ENCODE measurements around the gene KCNMA1. TPM values are rescaled to one million over a fixed set of nuclear protein-coding genes. Genes with fewer than 3 reads are reported as not detected.

KCNMA1 gene
- total RNA-seq, 1 experiment from 2014 or later: 0.08 TPM

DNA sequence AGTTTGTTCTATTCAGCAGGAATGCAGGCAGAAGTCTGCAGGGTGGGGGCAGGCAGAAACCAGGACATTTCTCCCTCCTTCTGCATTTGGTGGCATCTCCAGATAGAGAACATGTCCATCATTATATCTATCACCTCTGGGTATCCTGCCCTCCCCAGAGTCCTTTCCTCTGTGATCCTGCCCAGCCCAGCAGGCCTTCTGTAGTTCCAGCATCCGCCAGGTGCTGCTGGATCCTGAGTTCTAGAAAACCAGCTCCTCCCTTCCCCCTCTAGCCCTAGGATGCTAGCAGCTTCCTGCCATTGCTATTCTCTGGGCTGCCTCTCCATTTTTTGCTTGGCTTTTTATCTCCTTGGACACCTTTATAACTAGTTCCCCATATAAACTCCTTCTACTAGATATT, 180.3 kb downstream of the KCNMA1 start:
- no peak for DNase-seq (ENCODE audit: low spot score)

DNA sequence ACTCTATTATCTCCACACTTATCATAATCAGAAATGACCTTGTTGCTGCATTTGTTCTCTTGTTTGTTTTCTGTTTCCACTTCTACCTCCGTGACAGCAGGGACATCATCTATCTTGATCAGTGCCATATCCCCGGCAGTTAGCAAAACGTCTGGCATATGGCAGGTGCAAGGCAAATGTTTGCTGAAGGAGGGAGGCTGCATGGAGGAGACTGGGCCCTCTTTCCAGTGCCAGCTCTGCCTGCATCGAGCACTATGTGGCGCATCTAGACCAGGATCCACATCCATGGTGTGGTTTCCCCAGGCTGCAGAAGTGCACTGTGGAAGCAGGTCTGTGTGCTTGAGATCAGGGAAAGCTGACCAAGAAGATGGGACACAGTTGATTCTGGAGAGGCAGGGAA, 181.2 kb downstream of the KCNMA1 start:
- DNase-seq (ENCODE audit: low spot score): peak; percentile 34

DNA sequence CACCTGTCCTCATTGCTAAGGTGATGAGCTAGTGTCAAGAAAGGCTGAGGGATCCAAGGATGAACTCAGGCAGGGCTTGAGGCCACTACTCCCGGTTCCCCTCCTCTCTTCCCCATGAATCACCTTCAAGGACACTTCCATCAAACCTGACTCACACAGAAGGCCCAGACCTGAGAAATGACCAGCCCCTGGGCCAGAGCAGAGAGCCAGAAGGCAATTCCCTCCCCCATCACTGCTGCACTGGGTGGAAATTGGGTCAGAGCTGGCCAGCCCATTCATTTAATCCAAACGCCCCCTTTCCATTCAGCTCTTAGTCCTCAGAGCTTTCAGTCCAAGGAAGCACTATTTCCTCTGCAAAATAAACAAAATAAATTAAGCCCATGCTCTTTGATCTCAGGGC, 182.0 kb downstream of the KCNMA1 start:
- DNase-seq (ENCODE audit: low spot score): no peak

DNA sequence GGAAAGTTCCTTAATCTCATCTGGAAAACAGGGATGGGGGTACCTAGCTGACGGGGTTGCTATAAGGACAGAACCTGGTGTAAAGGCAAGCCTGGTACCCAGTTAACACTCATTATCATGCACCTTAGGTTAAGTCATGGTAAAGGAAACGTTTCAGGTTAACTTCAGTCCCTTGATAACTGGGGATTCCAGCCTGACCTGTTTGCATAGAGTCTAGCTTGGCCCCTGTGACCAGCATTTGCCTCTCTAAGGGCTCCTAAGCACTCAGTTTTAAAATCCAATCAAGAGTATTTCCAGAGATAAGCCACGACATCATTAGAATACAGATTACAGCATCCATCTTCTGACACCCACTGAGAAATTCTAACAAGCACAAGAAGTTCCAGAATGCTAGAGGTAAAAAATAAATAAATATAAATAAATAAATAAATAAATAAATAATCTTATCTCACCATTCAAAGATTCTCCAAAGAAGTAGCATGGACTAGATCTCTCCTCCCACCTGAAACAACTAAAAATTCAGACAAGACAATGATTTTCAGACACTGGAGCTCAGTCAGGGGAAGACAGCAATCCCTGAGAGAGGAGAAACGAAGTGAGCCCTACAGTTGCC, 184.6 kb downstream of the KCNMA1 start:
- no peak for DNase-seq (ENCODE audit: low spot score)

DNA sequence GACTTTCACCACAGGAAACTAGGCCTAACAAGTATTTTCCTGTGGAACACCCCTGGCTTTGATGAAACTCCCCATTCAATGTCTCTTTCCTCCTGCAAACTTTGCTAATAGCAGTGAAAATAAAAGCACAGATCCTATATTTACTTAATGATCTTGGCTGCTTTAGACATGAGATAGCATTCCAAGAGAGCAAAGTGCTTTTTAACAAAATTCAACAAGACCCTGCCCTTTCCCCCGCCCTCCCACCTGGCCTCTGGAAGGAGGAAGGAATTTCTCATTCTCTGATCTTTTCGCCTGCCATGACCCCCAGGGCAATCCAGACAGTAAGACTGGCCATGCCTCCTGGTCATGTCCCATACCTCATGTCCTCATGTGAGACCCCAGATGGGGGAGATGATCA, 185.7 kb downstream of the KCNMA1 start:
- DNase-seq (ENCODE audit: low spot score): no peak

DNA sequence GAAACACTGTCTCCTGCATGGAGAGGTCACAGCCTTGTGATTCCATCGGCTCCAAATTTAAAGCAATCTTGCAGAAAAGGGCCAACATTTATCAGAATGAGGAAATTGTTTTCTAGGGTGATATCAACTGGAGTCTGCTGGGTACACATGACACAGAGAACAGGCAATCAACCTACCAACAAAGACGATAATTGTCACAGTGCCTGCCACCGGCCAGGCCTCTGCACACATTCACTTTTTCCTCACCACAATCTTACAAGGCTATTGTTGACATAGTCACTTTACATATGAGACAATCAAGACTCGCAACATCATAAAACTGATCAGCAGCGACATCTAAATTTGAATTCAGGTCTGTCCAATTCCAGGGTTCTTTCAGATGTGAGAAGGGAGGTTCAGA, 189.4 kb downstream of the KCNMA1 start:
- DNase-seq (ENCODE audit: low spot score): no peak

DNA sequence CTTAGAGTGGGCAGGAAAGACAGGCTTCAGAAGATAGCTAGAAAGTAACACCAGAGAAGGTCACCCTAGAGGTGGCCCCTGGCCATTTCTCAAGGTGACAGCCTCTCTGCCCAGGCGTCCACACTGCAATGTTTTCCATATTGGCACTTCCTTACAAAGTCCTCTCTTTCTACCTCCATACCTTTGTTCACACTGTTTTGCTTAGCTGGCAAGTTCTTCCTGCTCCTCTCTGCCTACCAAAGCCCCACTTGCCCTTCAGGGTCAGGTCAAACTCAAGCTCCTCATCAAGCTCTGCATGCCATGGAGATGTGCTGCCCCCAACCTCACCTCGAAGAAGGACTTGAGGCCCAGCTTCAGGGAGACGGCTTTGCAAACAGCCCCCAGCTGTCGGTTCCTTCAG, 190.9 kb downstream of the KCNMA1 start:
- DNase-seq (ENCODE audit: low spot score): no peak

DNA sequence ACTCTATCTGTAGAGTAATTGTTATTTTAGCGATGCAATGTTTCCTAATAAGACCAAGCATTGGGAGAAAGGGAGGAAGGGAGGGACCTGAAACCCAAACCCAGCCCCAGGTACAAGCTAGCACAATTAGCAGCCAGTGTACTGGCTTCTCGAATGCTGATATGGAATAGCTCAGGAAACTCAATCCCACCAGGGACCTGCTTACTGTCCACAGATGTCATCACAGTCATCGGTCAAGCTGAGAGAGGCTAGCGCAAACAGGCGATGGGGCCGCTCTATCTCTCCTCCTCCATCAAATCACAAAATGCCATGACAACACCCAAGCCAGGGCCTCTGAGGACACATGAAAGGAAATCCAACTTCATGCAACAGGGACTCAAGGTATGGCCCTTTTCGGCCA, 192.1 kb downstream of the KCNMA1 start:
- DNase-seq (ENCODE audit: low spot score): no peak

DNA sequence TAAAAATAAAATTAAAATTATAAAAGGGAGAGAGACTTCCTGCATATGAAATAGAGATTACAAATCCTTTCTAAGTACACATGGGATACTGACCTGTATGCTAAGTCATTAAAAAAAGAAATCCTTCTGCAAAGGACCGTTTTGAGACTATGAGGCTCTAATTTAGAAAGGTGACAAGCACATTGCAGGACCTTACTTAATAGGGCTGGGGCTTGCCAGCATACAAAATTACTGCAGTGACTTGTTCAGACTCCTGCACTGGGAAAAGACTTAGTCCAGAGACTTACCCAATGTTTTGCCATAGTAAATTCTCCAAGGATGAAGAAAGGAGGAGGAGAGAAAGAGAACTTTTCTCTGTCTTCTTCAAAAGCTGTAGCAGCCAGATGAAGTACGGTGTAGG, 193.6 kb downstream of the KCNMA1 start:
- DNase-seq (ENCODE audit: low spot score): no peak

DNA sequence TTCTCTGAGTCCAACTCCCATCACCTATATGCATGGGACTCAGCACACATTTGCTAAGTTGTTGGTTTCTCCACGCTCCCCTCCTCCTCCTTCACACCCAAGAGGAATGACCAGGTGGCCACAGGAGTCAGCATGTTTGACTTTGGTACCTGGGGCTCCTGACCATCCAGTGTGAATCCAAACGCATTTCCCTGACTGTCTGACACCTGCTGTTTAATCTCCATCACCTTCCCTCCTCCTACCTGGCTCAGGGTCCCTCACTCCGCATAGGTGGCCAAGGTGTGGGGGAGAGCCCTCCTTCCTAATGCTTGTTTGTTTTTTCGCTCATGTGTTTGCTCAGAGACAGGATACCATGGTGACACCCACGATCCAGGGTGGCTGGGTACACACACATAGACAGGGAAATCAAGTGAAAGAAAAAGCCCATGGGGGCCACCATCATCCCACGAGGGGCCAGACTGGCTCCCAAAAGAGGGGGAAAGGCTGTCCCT, 194.9 kb downstream of the KCNMA1 start:
- DNase-seq (ENCODE audit: low spot score): no peak

DNA sequence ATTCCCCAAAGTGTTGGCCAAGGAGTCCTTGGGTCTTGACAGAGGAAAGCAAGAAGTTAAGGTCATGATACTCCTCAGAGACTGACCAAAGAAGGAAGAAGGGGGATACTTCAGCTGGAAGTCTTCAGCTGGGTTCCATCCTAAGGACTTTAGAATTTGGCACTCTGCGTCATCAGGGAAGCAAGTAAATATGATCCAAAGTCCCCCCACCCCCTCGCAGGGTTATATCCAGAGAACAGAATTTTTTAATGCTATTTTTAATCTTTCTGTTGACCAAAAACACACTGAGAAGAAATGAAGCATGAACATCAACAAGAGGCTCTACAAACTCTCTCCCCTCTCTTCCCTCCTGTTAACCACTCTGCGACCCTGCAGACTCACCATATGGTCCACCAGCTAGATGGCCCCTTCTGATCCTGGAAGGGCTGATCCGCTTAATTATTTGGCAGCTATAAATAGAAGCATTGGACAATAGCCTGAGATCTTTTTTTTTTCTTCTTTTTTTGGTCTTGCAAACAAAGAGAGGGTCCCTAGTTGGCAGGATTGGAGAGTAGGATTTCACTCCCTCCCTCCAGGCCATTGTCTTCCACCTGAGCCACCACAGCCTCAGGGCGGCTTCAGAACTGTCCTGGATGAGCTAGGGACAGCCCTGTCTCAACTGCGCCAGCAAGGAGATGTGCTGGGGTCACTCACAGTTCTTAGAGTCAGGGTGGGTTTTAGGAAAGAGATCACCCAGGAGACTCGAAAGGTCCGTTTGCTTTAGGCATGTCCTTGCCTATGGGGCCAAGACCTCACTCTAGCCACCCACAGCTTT, 196.0 kb downstream of the KCNMA1 start:
- DNase-seq (ENCODE audit: low spot score): no peak

DNA sequence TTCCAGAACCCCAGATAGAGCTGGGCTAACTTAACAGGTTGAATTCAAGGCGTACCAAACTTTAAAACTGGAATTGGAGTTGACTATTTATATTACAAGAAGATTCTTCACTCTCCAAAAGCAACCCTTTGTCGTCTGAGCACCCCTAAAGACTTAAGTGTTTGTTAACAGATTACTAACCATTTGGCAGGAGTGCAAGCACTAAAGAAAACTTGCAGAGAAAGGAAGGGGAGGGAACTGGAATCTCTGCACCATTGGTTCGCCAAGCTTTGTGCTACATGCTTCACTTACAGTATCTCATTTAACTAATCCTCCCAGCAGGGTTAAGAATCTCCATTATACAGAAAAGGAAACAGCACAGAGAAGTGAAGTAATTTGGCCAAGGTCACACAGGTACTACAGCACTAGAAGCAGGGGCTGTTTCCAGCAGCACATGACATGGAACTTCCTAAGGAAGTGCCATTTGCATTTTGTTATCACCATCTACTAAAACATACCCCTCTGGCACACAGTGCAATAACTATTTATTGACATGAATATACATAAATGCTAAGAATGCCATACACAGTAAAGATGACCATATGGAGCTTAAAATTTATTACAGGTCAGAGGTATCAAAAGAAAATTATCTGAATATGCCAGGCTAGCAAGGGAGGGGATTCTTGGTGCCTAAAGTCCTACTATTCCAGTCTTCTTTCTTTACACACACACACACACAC, 201.2 kb downstream of the KCNMA1 start:
- DNase-seq (ENCODE audit: low spot score): no peak

DNA sequence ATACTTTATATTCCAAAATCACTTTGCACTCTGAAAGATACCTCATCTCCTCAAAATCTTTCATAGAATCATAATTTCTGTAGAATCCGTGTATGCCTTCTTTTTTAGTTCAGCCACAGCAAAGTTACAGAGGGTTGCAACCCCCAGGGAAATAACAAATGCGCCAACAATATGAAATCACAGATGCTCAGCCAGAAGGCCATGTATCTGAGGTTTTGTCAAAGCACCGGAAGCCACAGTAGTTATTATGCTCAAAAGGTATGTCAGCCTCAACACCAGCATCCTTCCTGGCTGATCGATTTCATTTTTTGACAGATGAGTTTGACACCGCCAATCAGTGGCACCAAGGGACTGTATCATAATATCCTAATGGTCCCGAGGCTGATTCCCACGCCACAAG, 204.1 kb downstream of the KCNMA1 start:
- DNase-seq (ENCODE audit: low spot score): no peak

DNA sequence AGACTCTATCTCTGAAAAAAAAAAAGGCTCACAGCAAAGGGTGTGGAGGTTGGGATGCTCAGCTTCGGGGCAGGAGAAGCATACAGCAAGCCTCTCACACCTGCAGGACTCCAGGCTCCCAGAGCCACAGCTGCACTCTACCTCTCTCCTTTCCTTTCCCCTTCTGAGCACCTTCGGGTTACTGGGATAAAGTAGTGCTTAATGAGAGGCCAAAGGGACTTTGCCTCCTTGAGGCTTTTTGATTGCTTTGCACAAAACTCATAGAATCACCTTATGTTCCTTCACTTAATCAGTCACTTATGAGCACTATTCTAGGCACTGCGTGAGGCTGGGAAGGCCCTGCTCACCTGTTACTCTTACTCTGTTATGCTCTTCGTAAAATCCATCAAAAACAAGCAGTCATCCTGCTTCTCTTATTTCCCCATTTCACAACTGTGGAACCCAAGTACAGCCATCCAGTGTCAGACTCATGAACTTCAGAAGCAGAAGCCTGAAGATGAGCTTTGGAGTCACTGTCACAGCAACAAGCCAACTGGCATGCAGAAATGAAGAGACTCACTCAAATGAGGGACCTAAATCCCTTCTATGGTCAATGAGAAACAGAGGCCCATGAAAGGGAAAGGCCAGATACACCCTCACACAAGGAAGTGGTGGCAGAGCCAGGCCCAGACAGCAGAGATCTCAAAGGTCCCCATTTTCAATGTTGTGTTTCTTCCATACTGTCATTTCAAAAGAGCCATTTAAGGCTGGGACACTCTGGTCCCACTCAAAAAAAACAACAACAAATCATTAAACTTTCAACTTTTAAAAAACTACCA, 205.4 kb downstream of the KCNMA1 start:
- DNase-seq (ENCODE audit: low spot score): no peak

DNA sequence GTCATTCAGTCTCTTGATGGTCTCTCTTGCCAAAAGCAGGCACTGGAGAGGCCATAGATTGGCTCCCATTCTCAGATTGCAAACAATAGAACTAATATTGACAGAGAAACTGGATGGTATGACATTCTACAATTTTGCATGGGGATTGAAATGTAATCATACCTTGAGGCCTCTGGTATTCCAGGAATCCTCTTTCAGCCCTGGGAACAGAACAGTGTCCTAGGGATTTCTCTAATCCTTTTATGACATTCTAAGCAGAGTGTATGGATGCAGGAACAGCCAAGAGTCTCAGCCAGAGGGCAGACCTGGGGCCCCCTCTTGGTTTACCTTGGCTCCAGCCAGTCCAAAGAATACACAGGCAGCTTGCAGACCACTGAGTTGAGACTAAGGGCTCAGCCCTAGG, 206.4 kb downstream of the KCNMA1 start:
- DNase-seq (ENCODE audit: low spot score): no peak

DNA sequence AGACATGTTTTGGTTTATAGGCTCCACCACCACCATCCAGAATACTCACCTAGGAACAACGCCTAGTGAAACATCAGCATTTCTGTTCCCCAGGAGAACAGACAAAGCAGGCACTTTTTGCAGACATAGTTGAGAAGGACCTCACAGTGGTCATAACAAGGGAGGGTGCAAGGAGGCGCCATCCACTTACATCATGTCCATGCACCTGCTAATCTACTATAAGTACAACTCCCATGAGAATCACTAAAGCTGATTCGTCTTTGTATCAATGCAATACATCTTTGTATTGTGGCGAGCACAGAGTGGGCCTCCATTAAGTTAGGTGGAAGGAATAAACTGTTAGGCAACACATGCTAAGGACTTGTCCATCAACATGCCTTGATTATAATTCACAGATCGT, 207.1 kb downstream of the KCNMA1 start:
- no peak for DNase-seq (ENCODE audit: low spot score)

DNA sequence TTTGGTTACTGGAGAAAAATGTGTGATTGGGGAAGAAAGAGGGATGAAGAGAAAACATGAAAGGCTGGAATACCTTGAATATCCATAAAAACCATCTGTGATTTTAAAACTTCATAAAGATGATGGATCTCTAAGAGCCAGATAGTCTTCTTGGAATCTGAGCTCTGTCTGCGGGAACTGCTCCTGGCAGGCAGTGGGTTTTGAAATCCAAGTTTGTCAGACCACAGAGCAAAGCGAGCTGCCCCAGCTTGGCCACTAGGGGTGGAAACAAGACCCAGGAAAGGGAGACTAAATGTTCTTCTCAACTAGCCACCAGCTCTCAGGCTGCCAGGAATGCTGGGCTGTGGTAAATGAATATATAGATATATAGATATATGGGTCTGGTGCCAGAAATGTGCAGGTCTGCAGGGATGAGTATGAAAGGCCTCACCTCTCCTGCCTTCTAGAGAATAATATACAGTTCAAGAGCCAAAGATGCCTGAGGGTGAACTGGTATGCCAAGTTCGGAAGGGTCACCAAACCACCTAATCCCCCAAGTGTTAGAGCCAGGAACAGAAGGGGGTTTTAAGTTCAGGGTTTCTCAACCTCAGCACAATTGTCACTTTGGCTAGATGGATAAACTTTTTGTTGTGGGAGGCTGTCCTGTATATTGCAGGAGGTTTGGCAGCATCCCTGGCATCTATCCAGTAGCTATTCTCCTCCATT, 208.8 kb downstream of the KCNMA1 start:
- peak; percentile 29 for DNase-seq (ENCODE audit: low spot score)

DNA sequence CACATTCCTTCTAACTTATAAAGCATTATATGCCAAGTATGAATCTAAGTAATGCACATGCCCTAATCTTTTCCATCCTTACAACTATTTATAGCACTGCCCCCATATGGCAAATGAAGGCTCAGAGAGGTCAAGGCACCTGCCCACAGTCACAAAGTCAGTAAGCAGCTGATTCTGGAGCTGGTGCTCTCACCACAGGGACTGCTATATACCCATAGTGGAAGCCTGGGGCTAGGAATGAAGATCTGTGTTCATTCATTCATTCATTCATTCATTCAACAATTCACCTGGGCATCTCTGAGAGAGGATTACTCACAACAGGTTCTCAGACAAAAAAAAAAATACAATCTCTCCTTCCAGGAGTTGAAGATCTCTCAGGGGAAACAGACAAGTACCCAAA, 213.4 kb downstream of the KCNMA1 start:
- no peak for DNase-seq (ENCODE audit: low spot score)

DNA sequence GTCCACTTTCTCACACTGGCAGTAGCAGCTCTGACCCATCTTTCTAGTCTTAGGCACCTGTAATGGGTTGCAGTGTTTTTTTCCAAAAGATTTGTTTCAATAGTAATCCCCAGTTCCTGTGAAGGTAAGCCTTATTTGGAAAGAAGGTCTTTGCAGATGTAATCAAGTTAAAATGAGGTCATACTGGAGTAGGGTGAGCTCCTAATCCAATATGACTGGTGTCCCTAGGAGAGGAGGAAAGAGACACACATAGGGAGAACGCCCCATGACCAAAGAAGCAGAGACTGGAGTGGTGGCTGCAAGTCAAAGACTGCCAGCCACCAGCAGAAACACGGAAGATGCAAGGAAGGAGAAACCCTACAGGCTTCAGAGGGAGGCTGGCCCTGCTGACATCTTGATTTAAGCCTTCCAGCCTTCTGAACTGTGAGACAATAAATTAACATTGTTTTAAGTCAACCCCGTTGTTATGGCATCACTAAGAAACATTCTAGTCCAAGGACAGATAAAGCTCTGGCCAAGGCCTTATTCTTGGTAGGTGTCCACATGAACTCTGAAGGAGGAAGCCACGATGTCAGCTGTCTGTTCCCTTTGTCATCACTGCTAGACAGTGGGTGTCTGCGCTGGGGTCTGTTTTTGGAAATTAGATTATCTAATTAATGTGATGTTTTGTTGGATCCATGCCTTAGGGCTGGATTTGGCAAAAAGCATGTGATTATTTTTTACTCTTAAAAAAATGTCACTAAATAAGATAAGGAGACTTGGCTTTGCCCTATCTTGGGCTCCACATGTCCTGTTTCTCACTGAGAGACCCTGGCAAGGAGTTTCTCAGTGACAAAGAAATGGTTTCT, 214.9 kb downstream of the KCNMA1 start:
- DNase-seq (ENCODE audit: low spot score): no peak

DNA sequence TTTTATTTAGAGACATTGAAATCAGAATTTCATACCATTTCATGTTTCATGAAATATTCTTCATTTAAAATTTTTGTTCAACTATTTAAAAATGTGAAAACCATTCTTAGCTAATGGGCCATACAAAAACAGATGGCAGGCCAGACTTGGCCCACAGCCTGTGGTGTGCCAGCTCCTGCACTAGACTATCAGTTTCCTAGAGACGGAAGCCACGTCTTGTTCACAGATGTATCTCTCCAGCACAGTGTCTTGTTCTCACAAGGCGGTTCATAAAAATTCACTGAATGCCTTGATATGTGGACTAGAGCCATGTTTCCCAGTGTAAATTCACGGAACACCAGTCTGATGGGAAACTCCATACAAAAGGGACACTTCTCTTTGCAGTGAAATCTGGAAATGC, 216.0 kb downstream of the KCNMA1 start:
- DNase-seq (ENCODE audit: low spot score): no peak
